SKM-1 treated with dmso at 0.1 percent for 144 hours (cell line): ENCODE results near the gene PRRC2B.

Source experiments
- DNase-seq: peaks from one replicate; lab custom pipeline; 2025; ENCODE audit not compliant: unreplicated experiment; lab: John Stamatoyannopoulos, UW

Gene PRRC2B

GRCh38 chr9:131484051-131484445 lies 90.2 kb downstream of the PRRC2B start:
- no peak for DNase-seq

- DNase-seq = no peak
Measured at GRCh38 chr9:131484560-131485185, 90.8 kb downstream of the PRRC2B start.

- no peak for DNase-seq
Measured at GRCh38 chr9:131485206-131485605, 91.3 kb downstream of the PRRC2B start.

- no peak for DNase-seq
Measured at GRCh38 chr9:131485728-131486422, 92.0 kb downstream of the PRRC2B start.

DNA sequence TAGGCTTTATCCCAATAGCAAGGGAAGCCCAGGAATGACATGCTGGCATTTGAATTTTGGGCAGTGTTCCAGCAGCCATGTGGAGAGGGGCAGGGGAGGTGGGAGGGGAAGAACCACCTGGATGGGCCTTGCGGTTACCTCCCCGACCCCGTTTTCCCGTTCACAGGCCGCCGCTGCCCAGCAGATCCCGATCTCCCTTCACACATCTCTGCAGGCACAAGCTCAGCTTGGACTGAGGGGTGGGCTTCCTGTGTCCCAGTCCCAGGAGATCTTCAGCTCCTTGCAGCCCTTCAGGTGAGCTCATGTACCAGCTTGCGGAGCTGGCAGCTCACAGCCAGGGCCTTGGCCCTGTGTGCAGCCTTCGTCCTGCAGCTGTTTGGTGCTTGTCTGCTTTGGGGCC lies 93.1 kb downstream of the PRRC2B start:
- DNase-seq = no peak

GRCh38 chr9:131487621-131488031 lies 93.7 kb downstream of the PRRC2B start:
- no peak for DNase-seq

DNA sequence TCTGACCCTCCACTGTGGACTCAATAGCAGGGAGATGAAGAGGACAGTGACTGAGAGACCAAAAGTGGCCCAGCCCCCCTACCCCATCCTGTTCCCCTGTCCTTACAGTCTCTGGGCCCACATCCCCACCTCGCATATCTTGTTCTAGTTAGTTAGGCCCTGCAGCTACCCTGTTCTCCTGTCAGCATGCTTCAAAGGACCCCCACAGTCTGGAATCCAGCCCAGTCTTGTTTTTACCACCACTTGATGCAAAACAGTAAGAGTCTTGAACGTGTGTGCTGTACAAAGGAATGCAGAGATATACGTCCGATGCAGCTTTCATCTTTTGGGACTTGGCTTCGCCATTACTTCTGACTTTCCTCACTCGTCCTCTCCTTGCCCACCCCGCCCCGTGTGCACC lies 96.6 kb downstream of the PRRC2B start:
- DNase-seq = no peak

- DNase-seq = no peak
Measured at GRCh38 chr9:131491001-131491710, 97.3 kb downstream of the PRRC2B start.

GRCh38 chr9:131492070-131492469 lies 98.2 kb downstream of the PRRC2B start:
- no peak for DNase-seq

GRCh38 chr9:131494296-131494870 lies 100.5 kb downstream of the PRRC2B start:
- DNase-seq = no peak

- DNase-seq = no peak
Measured at GRCh38 chr9:131495785-131496184, 101.9 kb downstream of the PRRC2B start.

DNA sequence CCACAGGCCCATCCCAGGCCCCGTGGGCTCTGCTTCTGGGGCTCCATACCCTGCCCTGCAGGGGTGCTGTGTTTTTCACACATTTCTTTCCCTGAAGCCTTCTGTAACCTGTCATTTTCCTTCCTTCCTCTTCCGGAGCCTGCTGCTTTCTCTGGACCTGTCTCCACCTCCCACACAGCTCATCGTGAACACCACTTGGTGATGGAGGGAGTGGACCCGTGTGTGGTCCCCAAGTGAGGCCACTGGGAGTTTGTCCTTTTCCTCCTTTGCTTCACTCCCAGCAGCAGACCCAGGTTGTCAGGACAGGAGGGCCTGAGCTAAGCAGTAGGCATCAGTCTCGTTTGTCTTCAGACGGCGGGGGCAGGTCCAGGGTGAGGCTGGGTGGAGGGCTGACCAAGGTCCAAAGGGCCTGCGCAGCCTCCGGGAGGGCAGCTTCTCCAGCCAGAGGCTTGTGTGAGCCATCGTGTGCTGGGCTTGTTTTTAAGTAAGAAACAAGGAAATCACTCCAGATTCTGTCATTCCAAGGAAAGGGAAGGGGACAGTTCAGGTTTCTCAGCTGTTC lies 103.0 kb downstream of the PRRC2B start:
- no peak for DNase-seq

DNA sequence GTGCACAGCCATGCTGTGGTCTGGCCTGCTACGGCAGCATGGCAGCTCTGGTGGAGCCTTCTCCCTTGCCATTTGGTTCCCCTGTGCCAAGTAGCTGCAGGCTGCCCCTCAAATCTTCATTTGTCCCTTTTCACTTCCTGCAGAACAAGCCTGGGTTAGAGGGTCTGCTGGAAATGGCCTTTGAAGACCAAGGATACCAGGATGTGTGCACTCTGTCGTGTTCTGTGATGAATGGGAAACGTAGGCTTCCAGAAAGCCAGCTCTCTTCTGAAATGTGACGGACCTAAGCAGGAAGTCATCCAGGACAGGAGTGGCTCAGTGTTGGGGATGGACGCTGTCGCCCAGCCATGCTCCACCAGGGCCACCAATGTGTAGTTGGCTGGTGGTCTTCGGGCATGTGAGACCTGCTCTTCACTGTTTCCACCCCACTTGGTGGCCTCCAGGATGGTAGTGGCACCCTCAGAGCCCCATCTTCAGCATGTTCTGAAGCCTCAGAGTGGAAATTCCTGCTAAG lies 105.4 kb downstream of the PRRC2B start:
- DNase-seq = no peak

DNA sequence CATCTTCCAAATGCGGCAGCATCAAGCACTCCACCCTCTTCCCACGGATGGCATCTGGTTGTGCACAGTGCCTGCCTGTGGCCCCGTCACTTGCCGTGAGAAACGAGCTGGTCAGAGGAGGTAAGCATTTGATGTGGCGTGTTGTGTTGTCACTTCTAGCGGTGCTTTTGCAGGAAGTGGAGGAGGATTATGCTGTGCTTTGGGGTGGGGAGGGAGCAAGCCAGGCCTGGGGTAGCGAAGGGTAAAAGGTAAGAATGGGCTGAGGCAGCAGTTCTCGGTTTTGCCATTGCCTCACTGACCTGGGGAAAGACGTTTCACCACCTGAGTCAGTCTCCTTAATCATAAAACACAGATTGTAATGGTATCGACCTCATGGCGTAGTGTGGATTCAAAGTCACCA lies 106.5 kb downstream of the PRRC2B start:
- DNase-seq = no peak

- DNase-seq = no peak
Measured at GRCh38 chr9:131500939-131501541, 107.2 kb downstream of the PRRC2B start.

- DNase-seq = peak; percentile 52
Measured at GRCh38 chr9:131502781-131503625, 109.1 kb downstream of the PRRC2B start, which contains the start of gene POMT1. Gene POMT1, plus strand, starts transcription at chr9:131502918. Its CDS starts 1,301 bp downstream, at chr9:131504219.

GRCh38 chr9:131503626-131504465 lies 110.0 kb downstream of the PRRC2B start:
- DNase-seq = no peak

- no peak for DNase-seq
Measured at GRCh38 chr9:131505012-131505411, 111.1 kb downstream of the PRRC2B start.

- no peak for DNase-seq
Measured at GRCh38 chr9:131511416-131511815, 117.5 kb downstream of the PRRC2B start.
